ENCODE measurements around the gene RTF1. TPM values are rescaled to one million over a fixed set of nuclear protein-coding genes. Genes with fewer than 3 reads are reported as not detected.

RTF1 gene
- total RNA-seq, 1 experiment from 2014 or later: 18.8 TPM

DNA sequence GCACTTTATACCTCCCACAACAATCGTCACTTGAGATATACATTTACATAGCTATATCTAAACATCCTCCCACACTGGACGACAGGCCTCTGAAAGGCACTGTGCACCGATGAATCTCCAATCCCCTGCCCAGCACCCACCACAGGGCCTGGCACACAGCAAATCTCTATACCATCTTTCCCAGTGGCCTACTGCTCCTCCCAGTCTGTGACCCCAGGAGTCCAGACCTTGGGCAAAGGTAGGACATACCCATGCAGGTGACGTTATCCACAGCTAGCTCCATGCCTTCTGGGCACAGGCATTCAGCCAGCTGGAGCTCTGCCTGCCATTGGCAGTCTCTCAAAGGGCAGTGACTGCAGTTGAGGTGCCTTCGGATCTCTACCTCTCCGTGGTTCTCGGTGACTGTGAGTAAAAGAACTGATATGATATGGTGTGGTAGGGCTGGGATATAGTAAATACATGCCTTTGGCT is 91.0 kb downstream of the RTF1 start:
- no peak overlapping the region for H3K27ac Mint-ChIP-seq (ENCODE audit: unreplicated experiment)
- no peaks in the 10 kb centered on the region for H3K4me1 Mint-ChIP-seq (ENCODE audit: low read depth, unreplicated experiment)
- no peak overlapping the region for H3K4me3 Mint-ChIP-seq (ENCODE audit: low read depth, unreplicated experiment)
- no peaks in the 10 kb centered on the region for H3K36me3 Mint-ChIP-seq (ENCODE audit: insufficient read depth, unreplicated experiment)
- no peak for DNase-seq
- no TSS peak for BruUV-seq (replicated peaks)
- intact Hi-C loops (cut with micrococcal nuclease; ENCODE audit: unreplicated experiment): no loop called here
- CTCF ChIA-PET: interaction anchor here (0.7 kb wide), 1 partner anchor 42 kb away, joined by 3 read pairs; no protein-coding TSS in a partner anchor
- no peaks in the 10 kb centered on the region for H3K9me3 Mint-ChIP-seq (ENCODE audit: low read depth, unreplicated experiment)
- H3K27me3 Mint-ChIP-seq (ENCODE audit: unreplicated experiment): no peaks in the 10 kb centered on the region
- TF ChIP-seq, protein P1, sequence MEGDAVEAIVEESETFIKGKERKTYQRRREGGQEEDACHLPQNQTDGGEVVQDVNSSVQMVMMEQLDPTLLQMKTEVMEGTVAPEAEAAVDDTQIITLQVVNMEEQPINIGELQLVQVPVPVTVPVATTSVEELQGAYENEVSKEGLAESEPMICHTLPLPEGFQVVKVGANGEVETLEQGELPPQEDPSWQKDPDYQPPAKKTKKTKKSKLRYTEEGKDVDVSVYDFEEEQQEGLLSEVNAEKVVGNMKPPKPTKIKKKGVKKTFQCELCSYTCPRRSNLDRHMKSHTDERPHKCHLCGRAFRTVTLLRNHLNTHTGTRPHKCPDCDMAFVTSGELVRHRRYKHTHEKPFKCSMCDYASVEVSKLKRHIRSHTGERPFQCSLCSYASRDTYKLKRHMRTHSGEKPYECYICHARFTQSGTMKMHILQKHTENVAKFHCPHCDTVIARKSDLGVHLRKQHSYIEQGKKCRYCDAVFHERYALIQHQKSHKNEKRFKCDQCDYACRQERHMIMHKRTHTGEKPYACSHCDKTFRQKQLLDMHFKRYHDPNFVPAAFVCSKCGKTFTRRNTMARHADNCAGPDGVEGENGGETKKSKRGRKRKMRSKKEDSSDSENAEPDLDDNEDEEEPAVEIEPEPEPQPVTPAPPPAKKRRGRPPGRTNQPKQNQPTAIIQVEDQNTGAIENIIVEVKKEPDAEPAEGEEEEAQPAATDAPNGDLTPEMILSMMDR (IDR thresholded peaks at IDR 0.05; ENCODE audit: unreplicated experiment): no peak

DNA sequence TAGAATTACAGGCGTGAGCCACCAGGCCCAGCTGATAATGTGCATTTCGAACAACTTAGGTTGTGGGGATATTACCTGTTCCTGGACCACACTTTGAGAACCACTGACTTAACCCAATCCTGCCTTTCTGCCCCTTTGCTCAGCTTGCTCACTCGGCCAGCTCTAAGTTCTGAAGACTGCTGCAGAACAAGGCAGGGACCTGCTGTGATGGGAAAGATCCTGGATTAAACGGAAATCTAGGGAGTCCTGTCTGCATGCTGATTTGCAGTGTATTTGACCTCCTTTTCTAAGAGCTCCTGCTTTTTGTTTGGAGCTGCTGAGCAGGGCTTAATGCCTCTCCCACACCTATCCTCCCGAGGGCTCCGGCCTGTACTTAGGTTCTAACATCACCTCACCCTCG is 93.8 kb downstream of the RTF1 start:
- H3K27me3 Mint-ChIP-seq (ENCODE audit: unreplicated experiment): no peaks in the 10 kb centered on the region
- CTCF ChIA-PET: no interaction called here
- no peaks in the 10 kb centered on the region for H3K4me1 Mint-ChIP-seq (ENCODE audit: low read depth, unreplicated experiment)
- H3K27ac Mint-ChIP-seq (ENCODE audit: unreplicated experiment): no peak overlapping the region
- intact Hi-C loops (cut with micrococcal nuclease; ENCODE audit: unreplicated experiment): no loop called here
- no peaks in the 10 kb centered on the region for H3K9me3 Mint-ChIP-seq (ENCODE audit: low read depth, unreplicated experiment)
- H3K4me3 Mint-ChIP-seq (ENCODE audit: low read depth, unreplicated experiment): no peak overlapping the region
- H3K36me3 Mint-ChIP-seq (ENCODE audit: insufficient read depth, unreplicated experiment): no peaks in the 10 kb centered on the region
- BruUV-seq (replicated peaks): no TSS peak
- no peak for DNase-seq
- TF ChIP-seq, protein P1 (IDR thresholded peaks at IDR 0.05; ENCODE audit: unreplicated experiment): no peak

GRCh38 chr15:41511331-41511898 is 94.5 kb downstream of the RTF1 start:
- DNase-seq: peak; percentile 32

DNA sequence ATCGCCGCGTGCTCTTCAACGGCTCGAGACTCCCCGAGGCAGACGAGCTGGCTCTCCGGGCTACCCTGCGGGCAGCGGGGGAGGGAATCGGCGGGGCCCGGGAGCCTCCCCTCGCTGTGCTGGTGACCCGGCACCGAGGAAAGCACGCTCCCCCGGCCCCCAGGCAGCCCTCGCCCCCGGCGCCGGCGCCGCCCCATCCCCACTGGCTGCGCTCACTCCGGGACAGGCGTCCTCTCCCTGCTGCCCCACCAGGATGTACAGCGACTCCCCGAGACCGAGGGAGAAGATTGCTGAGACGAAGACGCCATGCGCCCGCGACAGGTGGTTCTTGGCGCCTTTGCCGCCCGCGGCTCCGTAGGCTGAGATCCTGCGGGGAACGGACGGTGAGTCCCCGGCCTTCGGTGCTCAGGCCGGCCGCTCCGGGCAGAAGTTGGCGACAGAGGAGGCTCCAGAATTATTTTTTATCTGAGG is 95.0 kb downstream of the RTF1 start:
- BruUV-seq (replicated peaks): no TSS peak
- intact Hi-C loops (cut with micrococcal nuclease; ENCODE audit: unreplicated experiment): no loop called here
- H3K27me3 Mint-ChIP-seq (ENCODE audit: unreplicated experiment): no peaks in the 10 kb centered on the region
- CTCF ChIA-PET: no interaction called here
- H3K9me3 Mint-ChIP-seq (ENCODE audit: low read depth, unreplicated experiment): no peaks in the 10 kb centered on the region
- no peak for DNase-seq
- peaks cover 6% of the 10 kb centered on the region for H3K36me3 Mint-ChIP-seq (ENCODE audit: insufficient read depth, unreplicated experiment)
- H3K4me3 Mint-ChIP-seq (ENCODE audit: low read depth, unreplicated experiment): peak overlapping the region; percentile 58
- TF ChIP-seq, protein P1 (IDR thresholded peaks at IDR 0.05; ENCODE audit: unreplicated experiment): no peak
- H3K4me1 Mint-ChIP-seq (ENCODE audit: low read depth, unreplicated experiment): no peaks in the 10 kb centered on the region
- no peak overlapping the region for H3K27ac Mint-ChIP-seq (ENCODE audit: unreplicated experiment)

More at GRCh38 chr15:41511331-41511898, 94.5 kb downstream of the RTF1 start:
- CTCF ChIA-PET: no interaction called here
- no peaks in the 10 kb centered on the region for H3K9me3 Mint-ChIP-seq (ENCODE audit: low read depth, unreplicated experiment)
- H3K27me3 Mint-ChIP-seq (ENCODE audit: unreplicated experiment): no peaks in the 10 kb centered on the region
- TF ChIP-seq, protein P1 (IDR thresholded peaks at IDR 0.05; ENCODE audit: unreplicated experiment): no peak
- H3K4me1 Mint-ChIP-seq (ENCODE audit: low read depth, unreplicated experiment): no peaks in the 10 kb centered on the region
- peaks cover under 1% of the 10 kb centered on the region for H3K36me3 Mint-ChIP-seq (ENCODE audit: insufficient read depth, unreplicated experiment)
- no peak overlapping the region for H3K27ac Mint-ChIP-seq (ENCODE audit: unreplicated experiment)
- H3K4me3 Mint-ChIP-seq (ENCODE audit: low read depth, unreplicated experiment): peak overlapping the region; percentile 58
- intact Hi-C loops (cut with micrococcal nuclease; ENCODE audit: unreplicated experiment): no loop called here
- no TSS peak for BruUV-seq (replicated peaks)

Data from Calu3 (cell line).